Measurements from ENCODE around the gene AOPEP.

DNA sequence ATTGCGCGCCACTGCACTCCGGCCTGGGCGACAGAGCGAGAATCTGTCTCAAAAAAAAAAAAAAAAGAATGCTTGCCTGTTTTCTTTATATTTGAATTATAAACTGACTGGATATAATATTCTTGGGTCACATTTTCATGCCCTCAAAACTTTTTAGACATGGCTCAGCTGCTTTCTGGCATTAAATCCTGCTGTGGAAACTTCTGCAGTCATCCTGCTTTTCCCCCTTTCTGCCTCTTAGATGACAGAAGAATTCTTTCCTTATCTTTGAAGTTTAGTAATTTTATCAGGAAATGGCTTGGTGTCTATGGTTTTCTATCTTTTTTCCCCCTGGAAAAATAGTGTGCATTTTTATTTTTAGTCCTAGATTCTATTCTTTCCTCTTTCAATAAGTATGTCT, 234.5 kb downstream of the AOPEP start:
- TF ChIP-seq EP300 (IDR thresholded peaks at IDR 0.05; ENCODE audit: borderline replicate concordance) (no peak), EGR1 (IDR thresholded peaks at IDR 0.05) (no peak)
